Glutamatergic neuron (in vitro differentiated cells): ENCODE data around the gene KRT83. TPM values are rescaled to one million over a fixed set of nuclear protein-coding genes. Genes with fewer than 3 reads are reported as not detected.
"Not testable (repeated sequence)": the region's sequence is repeated elsewhere in the genome, so short reads cannot be mapped to it uniquely, and the experiment has no call there.

Experiments
- DNase-seq: peaks from one replicate; pipeline ENCODE4 v3.0.0; 2022
- H3K27ac Mint-ChIP-seq: one replicate; pipeline ENCODE4 v1.8.0; 2020; ENCODE audit warnings: mild to moderate bottlenecking, mixed read lengths, inconsistent platforms; ENCODE audit not compliant: unreplicated experiment
- H3K27me3 Mint-ChIP-seq: one replicate; pipeline ENCODE4 v1.8.0; 2020; ENCODE audit warnings: mild to moderate bottlenecking, moderate library complexity, mixed read lengths, inconsistent platforms; ENCODE audit not compliant: unreplicated experiment
- H3K36me3 Mint-ChIP-seq: one replicate; pipeline ENCODE4 v1.8.0; 2020; ENCODE audit warnings: mild to moderate bottlenecking, mixed read lengths, inconsistent platforms; ENCODE audit not compliant: unreplicated experiment
- H3K4me1 Mint-ChIP-seq: one replicate; pipeline ENCODE4 v1.8.0; 2020; ENCODE audit warnings: mild to moderate bottlenecking, low read depth, mixed read lengths, inconsistent platforms; ENCODE audit not compliant: unreplicated experiment
- H3K4me3 Mint-ChIP-seq: one replicate; pipeline ENCODE4 v1.8.0; 2020; ENCODE audit warnings: mild to moderate bottlenecking, mixed read lengths, inconsistent platforms; ENCODE audit not compliant: unreplicated experiment
- H3K9me3 Mint-ChIP-seq: one replicate; pipeline ENCODE4 v1.8.0; 2020; ENCODE audit warnings: mild to moderate bottlenecking, moderate library complexity, mixed read lengths, inconsistent platforms; ENCODE audit not compliant: unreplicated experiment
- total RNA-seq: library from RNA; stranded (reverse); fragmentation: NEBNext Ultra II Directional; extraction: Animal tissue kit (Norgen Biotek cat#: 25700); gene quantifications from one replicate; pipeline ENCODE4 v1.2.1, GENCODE V29; 2021; ENCODE audit not compliant: unreplicated experiment
- TF ChIP-seq, protein P1 (sequence below): fragments of 200-600 bp; sonication (generic); IDR thresholded peaks from one replicate; pipeline ENCODE4 v1.5.0; 2021; ENCODE audit not compliant: partially characterized antibody, unreplicated experiment

Gene KRT83
- total RNA-seq, 1 donor from 2014 or later = not detected

GRCh38 chr12:52291267-52291935, 29.8 kb downstream of the KRT83 start, which contains the start of gene KRT81:
TSS of gene KRT81 (minus strand) at chr12:52291534. CDS start at chr12:52291465, 69 bp downstream.
- Mint-ChIP-seq H3K9me3 (peaks cover 7% of the 10 kb centered on the region), H3K4me1 (no peaks in the 10 kb centered on the region), H3K27me3 (peaks cover 2% of the 10 kb centered on the region), H3K4me3 (no peak within 1 kb of the TSS), H3K36me3 (no peaks in the 10 kb centered on the region), H3K27ac (no peak within 1 kb of the TSS)
- TF ChIP-seq, protein P1, sequence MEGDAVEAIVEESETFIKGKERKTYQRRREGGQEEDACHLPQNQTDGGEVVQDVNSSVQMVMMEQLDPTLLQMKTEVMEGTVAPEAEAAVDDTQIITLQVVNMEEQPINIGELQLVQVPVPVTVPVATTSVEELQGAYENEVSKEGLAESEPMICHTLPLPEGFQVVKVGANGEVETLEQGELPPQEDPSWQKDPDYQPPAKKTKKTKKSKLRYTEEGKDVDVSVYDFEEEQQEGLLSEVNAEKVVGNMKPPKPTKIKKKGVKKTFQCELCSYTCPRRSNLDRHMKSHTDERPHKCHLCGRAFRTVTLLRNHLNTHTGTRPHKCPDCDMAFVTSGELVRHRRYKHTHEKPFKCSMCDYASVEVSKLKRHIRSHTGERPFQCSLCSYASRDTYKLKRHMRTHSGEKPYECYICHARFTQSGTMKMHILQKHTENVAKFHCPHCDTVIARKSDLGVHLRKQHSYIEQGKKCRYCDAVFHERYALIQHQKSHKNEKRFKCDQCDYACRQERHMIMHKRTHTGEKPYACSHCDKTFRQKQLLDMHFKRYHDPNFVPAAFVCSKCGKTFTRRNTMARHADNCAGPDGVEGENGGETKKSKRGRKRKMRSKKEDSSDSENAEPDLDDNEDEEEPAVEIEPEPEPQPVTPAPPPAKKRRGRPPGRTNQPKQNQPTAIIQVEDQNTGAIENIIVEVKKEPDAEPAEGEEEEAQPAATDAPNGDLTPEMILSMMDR = no peak
- DNase-seq = no peak

GRCh38 chr12:52290483-52291134, 30.6 kb downstream of the KRT83 start:
- H3K36me3 Mint-ChIP-seq, H3K4me3 Mint-ChIP-seq, H3K27ac Mint-ChIP-seq, H3K9me3 Mint-ChIP-seq, H3K27me3 Mint-ChIP-seq, DNase-seq, H3K4me1 Mint-ChIP-seq: not testable (repeated sequence)

- H3K4me3 Mint-ChIP-seq, H3K9me3 Mint-ChIP-seq, H3K27ac Mint-ChIP-seq, H3K27me3 Mint-ChIP-seq, DNase-seq, H3K4me1 Mint-ChIP-seq, H3K36me3 Mint-ChIP-seq: not testable (repeated sequence)
These were observed 33.1 kb downstream of the KRT83 start for GRCh38 chr12:52287816-52288805.

DNA sequence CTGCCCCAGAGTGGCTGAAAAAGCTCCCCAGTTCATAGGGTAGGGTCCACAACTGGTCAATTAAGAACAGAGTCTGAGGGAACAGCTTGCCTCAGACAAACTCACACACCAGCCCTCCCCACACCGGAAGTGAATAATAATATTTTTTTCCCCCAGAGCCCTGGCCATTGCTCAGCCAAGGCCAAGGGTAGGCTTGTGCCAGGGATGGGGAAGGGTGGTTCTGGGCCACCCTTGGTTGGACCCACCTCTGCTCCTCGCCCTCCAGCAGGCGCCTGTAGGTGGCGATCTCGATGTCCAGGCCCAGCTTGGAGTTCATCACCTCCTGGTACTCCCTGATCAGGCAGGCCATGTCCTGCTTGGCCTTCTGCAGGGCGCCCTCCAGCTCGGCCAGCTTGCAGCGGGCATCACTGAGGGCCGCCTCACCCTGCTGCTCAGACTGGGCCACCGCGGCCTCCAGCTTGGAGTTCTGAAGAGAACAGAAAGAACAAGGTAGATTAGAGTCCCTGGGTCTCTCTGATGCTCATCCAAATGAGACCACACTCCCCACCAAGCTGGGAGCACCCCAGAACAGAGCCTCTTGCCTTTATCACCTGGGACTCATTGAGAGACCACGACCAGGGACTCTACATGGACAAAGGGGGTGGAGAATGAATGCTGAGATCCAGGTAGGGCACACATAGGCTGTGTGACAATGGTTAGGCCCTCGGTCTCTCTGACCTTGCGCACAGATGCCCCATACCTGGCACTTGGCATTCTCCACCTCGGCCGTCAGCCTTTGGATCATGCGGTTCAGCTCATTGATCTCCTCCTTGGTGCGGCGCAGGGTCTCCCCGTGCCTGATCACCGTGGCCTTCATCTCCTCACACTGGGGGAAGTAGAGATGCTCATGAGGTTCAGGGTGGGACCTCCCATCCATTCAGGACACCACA, 34.1 kb downstream of the KRT83 start:
- not testable (repeated sequence) for H3K9me3 Mint-ChIP-seq, H3K4me1 Mint-ChIP-seq, H3K27ac Mint-ChIP-seq, H3K27me3 Mint-ChIP-seq, H3K36me3 Mint-ChIP-seq, H3K4me3 Mint-ChIP-seq, DNase-seq

DNA sequence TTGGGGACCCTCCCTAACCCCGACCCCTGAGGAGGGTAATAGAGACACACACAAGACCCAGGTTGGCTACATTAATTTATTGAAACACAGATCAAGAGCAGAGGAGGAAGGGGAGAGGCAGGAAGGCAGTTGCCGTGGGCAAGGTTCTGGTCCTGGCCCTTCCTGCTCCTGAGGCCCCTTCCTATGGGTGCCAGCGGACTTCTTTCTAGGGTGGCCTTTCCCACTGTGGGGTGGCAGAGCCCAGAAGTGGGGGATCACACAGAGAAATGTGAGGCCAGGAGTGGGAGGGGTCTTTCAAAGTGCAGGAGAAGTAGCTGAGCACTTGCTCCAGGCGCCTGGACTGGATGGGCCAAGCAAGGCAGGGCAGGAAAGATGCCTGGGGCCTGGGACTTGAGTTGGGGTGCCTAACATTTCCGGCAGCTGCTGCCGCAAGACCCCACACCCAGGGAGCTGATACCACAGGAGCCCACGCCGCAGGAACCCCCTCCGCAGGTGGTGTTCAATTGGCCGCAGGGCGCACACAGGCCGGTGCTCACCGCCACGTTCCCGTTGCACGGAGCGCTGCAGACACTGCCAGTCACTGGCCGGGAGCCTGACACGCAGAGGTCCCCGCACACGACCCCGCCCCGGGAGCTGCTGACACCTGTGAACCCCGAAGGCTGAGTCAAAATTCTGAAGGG, 35.2 kb downstream of the KRT83 start:
- DNase-seq = no peak
- TF ChIP-seq, protein P1 = no peak
- Mint-ChIP-seq H3K27ac (no peak overlapping the region), H3K27me3 (peaks cover 2% of the 10 kb centered on the region), H3K36me3 (no peaks in the 10 kb centered on the region), H3K4me3 (no peak overlapping the region), H3K4me1 (no peaks in the 10 kb centered on the region), H3K9me3 (peaks cover 7% of the 10 kb centered on the region)
